ENCODE measurements around the gene TKT.

The TKT gene

DNA sequence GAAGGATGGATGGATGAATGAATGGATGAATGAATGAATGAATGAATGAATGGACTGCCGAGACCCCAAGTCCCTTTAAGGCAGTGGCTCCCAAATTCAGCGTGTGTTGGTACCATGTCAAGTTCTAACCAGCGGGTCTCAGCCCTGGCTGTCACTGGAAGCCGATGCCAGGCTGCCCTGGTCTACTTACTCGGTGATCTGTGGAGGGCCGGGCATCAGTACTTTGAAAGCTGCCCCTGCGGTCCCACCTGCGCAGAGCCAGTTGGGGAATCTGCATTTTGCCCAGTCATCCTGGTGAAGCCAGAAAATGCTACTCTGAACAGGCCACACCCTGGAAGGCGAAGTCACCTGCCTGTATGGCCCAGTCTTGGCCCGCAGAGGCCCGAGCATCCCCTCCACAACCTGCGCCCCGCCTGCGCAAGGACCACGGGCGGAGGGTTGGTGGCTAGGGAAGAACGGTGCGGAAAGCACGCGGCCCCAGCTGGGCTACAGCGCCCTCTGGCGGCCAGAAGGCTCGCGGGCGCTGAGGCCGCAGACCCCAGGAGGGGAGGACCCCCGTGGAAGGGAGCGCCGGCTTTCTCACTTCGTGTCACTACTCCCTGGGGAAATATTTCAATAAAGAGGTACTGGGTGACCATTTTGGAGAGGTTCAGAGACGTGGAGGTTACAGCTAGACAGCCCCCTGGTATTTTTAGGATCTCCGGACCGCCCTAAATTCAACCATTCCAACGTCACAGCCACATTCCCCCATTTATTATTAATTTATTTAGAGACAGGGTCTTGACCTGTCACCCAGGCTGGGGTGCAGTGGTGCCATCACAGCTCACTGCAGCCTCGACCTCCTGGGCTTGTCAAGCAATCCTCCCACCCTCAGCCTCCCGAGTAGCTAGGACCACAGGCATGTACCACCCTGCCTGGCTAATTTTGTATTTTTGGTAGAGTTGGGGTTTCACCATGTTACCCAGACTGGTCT, 59.9 kb downstream of the TKT start:
- no peak for TF ChIP-seq GATA3 (IDR thresholded peaks at IDR 0.05; ENCODE audit: low read depth, low read length)
- no peak for TF ChIP-seq GATA2 (IDR thresholded peaks at IDR 0.05; ENCODE audit: low read depth, low read length)

DNA sequence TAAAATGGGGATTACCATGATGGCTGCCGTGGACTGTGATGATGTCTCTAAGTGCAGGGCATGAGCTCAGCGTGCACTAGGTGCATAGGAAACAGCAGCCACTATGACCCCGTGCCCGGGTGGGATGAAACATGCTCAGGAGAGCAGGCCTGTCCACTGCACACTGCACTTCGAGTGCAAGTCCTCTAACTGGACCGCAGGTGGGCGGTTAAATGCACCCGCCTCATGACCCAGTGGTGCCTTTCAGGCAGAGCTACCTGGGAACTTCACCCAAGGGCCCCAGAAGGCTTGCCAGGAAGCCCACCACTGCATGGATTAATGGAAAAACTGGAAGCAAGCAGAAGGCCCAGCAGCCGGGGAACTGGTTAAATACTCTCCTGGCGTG, 60.8 kb downstream of the TKT start:
- TF ChIP-seq GATA2 (IDR thresholded peaks at IDR 0.05; ENCODE audit: low read depth, low read length) (no peak), GATA3 (IDR thresholded peaks at IDR 0.05; ENCODE audit: low read depth, low read length) (no peak)

DNA sequence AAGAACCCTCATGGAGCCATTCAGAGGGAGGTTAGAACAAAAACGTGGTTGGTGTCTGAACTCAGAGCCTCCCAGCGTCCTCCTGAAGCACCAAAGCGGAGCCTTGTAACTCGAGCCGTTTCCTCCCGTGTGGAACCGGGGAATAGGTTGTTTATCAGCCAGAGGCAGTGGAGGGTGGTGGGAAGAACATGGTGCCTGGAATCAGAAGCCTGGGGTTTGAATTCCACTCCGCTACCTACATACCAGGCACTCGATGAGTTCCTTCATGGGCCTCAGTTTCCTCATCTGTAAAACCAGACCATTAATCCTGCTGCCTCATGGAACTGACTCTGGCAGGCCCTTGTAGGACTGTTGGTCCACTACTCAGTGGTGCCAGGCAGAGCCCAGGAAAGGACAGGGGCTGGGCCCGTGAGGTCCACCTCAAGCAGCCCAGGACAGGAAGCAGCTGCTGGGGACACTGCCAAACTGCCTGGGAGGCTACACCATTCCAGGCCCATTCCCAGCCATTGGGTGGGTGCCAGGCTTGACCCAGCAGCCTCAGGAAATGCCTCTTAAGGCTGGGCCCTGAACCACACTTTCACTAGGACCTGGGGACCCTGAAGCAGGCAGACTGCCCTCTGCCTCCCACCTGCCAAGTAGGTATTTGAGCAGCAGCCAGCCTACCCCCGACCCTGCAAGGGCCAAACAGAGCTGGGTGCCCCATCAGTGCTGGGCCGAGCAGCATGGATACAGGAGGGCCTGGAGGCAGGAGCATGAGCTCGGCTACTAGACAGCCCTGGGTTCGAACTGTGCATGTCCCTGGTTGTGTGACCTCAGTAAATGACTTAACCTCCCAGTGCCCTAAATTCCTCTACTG, 61.4 kb downstream of the TKT start:
- TF ChIP-seq GATA3 (IDR thresholded peaks at IDR 0.05; ENCODE audit: low read depth, low read length) (no peak), GATA2 (IDR thresholded peaks at IDR 0.05; ENCODE audit: low read depth, low read length) (no peak)

DNA sequence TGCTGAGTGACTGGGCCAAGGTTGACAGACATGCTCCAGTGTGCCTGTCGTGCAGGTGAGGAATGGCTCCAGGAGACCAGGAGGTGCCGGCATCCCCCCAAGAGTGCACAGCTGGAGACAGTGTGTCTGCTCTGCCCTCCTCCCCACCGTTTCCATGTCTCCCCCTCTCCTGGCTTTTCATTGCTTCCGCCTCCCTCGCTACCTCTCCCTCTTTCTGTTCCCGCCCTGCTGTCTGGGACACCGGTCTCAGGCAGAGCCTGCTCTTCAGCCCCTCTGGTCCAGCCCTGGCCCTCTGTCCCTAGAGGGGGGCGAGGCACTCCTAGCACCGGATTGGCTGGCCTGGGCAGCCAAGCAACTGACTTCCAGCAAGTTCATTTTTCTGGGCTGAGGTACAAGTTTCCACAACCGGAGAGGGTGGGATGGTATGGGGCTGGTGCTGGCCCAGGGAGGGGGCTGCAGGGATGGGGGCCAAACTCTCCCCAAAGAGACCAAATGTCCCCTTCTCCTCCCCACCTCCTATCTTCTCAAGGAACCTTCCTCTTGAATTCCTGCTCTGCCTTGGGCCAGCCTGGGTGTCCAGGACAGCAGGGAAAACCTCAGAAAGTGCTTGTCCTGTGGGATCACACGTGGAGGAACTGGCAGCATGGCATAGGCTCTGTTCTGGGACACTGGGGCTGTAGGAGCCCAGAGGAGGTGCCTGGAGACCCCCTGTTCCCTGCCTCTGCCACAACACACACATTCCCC, 62.2 kb downstream of the TKT start:
- no peak for TF ChIP-seq GATA3 (IDR thresholded peaks at IDR 0.05; ENCODE audit: low read depth, low read length)
- no peak for TF ChIP-seq GATA2 (IDR thresholded peaks at IDR 0.05; ENCODE audit: low read depth, low read length)

DNA sequence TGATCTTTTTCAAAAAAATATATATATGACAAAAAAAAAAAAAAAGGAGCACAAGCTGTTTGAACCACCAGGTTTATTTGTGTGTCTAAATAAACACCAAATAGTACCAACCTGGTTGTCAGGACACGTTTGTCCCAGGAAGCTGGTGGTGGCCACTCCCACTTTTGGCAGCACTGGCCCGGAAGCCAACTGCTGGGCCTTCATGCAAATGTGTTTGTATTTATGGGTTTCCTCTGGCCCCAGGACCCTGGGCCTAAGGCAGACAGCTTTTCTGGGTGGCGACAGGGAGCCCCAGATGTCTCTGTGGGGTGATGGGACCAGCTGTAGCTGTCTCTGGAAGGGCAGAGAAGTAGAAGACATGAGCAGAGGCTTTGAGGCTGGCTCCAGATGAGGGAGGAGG, 63.2 kb downstream of the TKT start:
- TF ChIP-seq GATA2 (IDR thresholded peaks at IDR 0.05; ENCODE audit: low read depth, low read length) (no peak), GATA3 (IDR thresholded peaks at IDR 0.05; ENCODE audit: low read depth, low read length) (no peak)

DNA sequence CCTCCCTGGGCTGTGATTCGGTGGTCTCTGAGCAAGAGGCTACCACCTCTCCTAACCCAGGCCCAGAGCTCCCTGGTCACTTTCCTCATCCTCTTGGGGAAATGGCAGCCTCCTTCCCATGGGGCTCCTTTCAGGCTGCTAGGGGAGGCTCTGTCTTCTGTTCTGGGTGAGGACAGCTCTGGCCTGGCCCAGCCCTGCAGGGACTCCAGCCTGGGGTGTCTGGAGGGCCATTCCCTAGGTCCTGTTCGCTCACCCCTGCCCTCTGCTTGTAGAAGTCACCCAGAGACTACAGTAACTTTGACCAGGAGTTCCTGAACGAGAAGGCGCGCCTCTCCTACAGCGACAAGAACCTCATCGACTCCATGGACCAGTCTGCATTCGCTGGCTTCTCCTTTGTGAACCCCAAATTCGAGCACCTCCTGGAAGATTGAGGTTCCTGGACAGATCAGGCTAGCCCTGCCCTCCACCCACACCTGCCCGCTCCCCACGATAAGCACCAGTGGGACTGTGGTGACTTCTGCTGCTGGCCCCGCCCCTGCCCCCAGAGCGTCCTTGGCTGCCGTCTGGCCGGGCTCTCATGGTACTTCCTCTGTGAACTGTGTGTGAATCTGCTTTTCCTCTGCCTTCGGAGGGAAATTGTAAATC, 63.9 kb downstream of the TKT start:
- TF ChIP-seq GATA3 (IDR thresholded peaks at IDR 0.05; ENCODE audit: low read depth, low read length) (no peak), GATA2 (IDR thresholded peaks at IDR 0.05; ENCODE audit: low read depth, low read length) (no peak)

DNA sequence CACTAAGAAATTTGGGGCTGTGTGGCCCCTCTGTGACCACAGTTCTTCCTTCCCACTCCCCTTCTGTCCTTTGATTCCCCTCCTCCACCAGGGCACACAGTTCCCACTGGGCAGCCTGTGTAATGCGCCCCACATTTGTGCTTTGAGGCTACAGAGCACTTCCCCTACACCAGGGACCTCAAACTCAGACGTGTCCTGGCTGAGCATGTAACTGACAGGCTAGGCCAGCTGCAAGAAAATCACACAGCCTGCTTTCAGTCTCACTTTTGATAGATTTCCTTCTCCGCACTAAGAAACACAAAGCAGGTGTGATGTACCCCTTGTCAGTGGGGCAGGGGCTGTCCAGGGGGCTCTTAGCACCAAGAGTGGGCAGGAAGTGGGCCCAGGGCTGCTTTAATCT, 65.2 kb downstream of the TKT start:
- TF ChIP-seq GATA2 (IDR thresholded peaks at IDR 0.05; ENCODE audit: low read depth, low read length) (no peak), GATA3 (IDR thresholded peaks at IDR 0.05; ENCODE audit: low read depth, low read length) (no peak)

DNA sequence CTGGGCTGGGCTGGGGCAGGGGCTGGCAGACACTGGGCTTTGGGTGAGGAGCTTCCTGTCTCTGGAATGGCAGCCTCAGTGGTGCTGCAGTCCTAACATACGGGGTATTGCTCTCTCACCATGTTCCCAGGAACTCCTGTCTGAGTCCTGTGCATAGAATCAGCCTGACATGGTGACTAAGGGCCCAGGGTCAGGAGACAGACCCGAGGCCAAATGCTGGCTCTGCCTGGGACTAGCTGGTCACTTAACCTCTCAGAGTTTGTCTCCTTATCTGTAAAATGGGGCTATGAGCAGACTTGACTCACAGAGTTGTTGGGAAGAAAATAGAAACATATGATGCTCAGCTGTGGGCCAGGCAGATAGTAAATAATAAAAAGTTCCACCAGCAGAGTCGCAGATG, 66.5 kb downstream of the TKT start:
- TF ChIP-seq GATA2 (IDR thresholded peaks at IDR 0.05; ENCODE audit: low read depth, low read length) (no peak), GATA3 (IDR thresholded peaks at IDR 0.05; ENCODE audit: low read depth, low read length) (no peak)

DNA sequence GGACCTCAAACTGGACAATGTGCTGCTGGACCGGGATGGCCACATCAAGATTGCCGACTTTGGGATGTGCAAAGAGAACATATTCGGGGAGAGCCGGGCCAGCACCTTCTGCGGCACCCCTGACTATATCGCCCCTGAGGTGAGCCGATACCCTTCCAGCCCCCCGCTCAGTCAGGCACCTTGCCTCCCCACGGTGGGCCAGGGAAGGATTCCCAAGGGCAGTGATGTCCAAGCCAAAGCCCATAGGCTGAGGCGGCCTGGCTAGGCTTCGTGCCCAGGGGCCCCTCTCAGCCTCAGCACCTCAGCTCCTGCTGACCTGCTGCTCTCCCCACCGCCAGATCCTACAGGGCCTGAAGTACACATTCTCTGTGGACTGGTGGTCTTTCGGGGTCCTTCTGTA, 67.1 kb downstream of the TKT start:
- no peak for TF ChIP-seq GATA2 (IDR thresholded peaks at IDR 0.05; ENCODE audit: low read depth, low read length)
- TF ChIP-seq GATA3 (IDR thresholded peaks at IDR 0.05; ENCODE audit: low read depth, low read length): no peak

DNA sequence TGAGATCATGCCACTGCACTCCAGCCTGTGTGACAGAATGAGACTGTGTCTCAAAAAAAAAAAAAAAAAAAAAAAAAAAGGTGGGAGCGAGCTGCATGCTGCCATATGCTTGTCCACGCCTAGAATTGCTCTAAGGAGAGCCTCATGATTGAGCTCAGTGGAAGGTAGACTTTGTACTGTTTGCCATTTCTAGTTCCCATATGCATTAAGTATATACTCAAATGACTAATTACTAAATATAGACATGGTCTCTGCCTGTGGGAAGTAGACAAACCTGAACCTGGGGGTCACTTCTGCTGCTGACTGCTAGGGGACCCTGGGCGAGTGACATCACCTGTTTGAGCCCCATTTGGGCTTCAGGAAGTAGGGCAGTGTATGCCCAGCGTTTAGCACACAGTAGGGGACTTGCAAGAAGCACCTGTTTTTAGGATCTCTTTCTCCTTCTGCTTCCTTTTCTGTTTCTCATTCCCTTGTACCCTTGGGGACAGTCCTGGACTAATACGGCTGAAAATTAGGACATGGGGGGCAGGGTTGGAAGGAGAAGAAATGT, 67.6 kb downstream of the TKT start:
- no peak for TF ChIP-seq GATA2 (IDR thresholded peaks at IDR 0.05; ENCODE audit: low read depth, low read length)
- no peak for TF ChIP-seq GATA3 (IDR thresholded peaks at IDR 0.05; ENCODE audit: low read depth, low read length)

DNA sequence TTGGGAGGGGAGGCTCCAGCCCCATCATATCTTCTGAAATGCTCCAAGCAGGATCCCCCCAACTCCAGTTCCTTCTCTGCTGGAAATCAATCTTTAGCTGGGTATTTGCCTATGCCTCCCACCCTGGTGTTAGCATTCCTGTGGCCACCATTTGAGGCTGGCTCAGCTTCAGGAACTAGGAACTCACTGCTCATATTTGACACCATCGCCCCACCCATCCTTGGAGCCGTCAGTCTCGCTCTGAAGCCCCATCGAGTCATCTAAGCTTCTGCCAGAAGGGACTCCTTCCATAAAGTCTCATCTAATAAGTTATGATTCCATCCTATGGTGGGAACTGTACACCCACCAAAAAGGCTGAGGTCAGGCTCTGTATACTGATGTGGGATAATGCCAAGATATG, 68.4 kb downstream of the TKT start:
- TF ChIP-seq GATA3 (IDR thresholded peaks at IDR 0.05; ENCODE audit: low read depth, low read length) (no peak), GATA2 (IDR thresholded peaks at IDR 0.05; ENCODE audit: low read depth, low read length) (no peak)

DNA sequence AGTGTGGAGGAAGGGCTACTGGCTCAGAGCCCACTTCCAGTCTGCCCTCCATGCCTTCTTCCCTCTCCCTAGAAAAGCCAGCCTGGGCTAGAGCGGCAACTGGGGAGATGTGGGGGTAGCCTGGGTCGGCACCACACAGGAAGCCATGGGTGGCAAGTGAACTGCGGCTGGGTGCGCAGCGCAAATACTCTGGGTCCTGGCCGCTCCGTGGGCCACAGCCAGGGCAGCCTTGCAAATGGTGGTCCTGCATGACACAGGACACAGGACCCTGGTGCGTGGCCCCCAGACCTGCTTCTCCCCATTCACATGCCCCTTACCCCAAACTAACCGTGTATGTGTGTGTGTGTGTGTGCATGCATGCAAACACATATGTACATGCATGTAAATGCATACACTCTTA, 69.1 kb downstream of the TKT start:
- no peak for TF ChIP-seq GATA3 (IDR thresholded peaks at IDR 0.05; ENCODE audit: low read depth, low read length)
- no peak for TF ChIP-seq GATA2 (IDR thresholded peaks at IDR 0.05; ENCODE audit: low read depth, low read length)

DNA sequence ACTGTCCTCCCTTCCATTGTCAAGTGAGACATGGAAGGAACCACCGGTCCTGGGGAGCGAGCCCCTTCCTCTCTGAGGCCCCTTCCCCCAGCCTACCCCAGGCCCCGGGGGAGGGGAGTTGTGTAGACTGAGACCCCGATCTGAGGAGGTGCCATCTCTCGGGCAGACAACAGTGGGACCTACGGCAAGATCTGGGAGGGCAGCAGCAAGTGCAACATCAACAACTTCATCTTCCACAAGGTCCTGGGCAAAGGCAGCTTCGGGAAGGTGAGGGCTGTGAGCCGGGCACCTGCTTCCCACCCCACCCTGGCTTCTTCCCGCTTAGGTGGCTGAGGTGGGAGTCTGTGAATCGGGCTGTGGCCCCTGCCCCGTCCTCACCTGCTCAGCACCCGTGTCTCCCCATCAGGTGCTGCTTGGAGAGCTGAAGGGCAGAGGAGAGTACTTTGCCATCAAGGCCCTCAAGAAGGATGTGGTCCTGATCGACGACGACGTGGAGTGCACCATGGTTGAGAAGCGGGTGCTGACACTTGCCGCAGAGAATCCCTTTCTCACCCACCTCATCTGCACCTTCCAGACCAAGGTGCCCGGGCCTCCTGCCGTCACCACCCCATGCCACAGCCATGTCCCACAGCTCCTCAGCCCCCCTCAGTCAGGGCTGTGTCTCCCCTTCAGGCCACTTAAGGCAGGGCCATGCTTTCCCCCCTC, 69.9 kb downstream of the TKT start:
- TF ChIP-seq GATA3 (IDR thresholded peaks at IDR 0.05; ENCODE audit: low read depth, low read length) (no peak), GATA2 (IDR thresholded peaks at IDR 0.05; ENCODE audit: low read depth, low read length) (no peak)

Measured in SH-SY5Y (cell line).